Esophagus squamous epithelium (tissue), 5 donors: ENCODE results near the gene LCE1D. TPM values are rescaled to one million over a fixed set of nuclear protein-coding genes. Genes with fewer than 3 reads are reported as not detected.
A peak's percentile ranks its signal among the peaks of the same experiment; 100 is the strongest.

Source experiments
- DNase-seq: peaks from one replicate; lab custom pipeline; 2025; lab: John Stamatoyannopoulos, UW
- H3K27ac ChIP-seq, 4 donors: fragments of 200-600 bp; sonication (generic); one replicate each; pipeline ENCODE4 v1.5.1; 2016 to 2019; ENCODE audit warnings: mild to moderate bottlenecking in 1 of 4
- H3K27me3 ChIP-seq, 4 donors: fragments of 200-600 bp; sonication (generic); 1 replicate in 3 of 4; 2 replicates in 1 of 4; pipeline versions ENCODE4 v1.5.1 to v1.6.0; 2017 to 2021; ENCODE audit warnings: antibody characterized with exemption in 1 of 4
- H3K36me3 ChIP-seq, 3 donors: fragments of 200-600 bp; sonication (generic); one replicate each; pipeline ENCODE4 v1.5.1; 2016 to 2019
- H3K4me1 ChIP-seq, 3 donors: fragments of 200-600 bp; sonication (generic); one replicate each; pipeline ENCODE4 v1.5.1; 2017 to 2019
- H3K4me3 ChIP-seq, 4 donors: fragments of 200-600 bp; sonication (generic); 1 replicate in 3 of 4; 2 replicates in 1 of 4; pipeline ENCODE4 v1.5.1; 2016 to 2019; ENCODE audit warnings: mild to moderate bottlenecking in 2 of 4, moderate library complexity in 1 of 4
- H3K9me3 ChIP-seq, 3 donors: fragments of 200-600 bp; sonication (generic); one replicate each; pipeline ENCODE4 v1.5.1; 2016 to 2019
- POLR2A ChIP-seq, 4 donors: fragments of 450-650 bp; IDR thresholded peaks; one replicate each; pipeline ENCODE4 v1.6.1; 2017; ENCODE audit warnings: antibody characterized with exemption in 4 of 4, mild to moderate bottlenecking in 4 of 4, moderate library complexity in 3 of 4
- WGBS, 2 donors: methylation state at CpG; one replicate each; pipeline ENCODE4 v1.1.5; 2018; 5-methylcytosine and 5-hydroxymethylcytosine counted together
- intact Hi-C: fragments of 100-400 bp; cut with DNase I; formaldehyde crosslinking; loops from one replicate; pipeline ENCODE4 v1.15.0; 2022
- total RNA-seq, 4 donors: library from RNA; depleted of rRNA; stranded (reverse); fragments of >200 nt; gene quantifications; one replicate each; pipeline ENCODE4 v1.1.0, GENCODE V29; 2016
- TF ChIP-seq, protein P1 (sequence below), 6 experiments: fragments of 450-650 bp in 4 of 6; fragments of 200-600 bp in 2 of 6; sonication (generic) in 2 of 6; IDR thresholded peaks; one replicate each; pipeline ENCODE4 v1.5.1; 2016 to 2019; ENCODE audit warnings: antibody characterized with exemption in 6 of 6, mild to moderate bottlenecking in 4 of 6, moderate library complexity in 4 of 6
- donor health status: DM: yes; HTN: yes; CAD: no.

LCE1D gene
- total RNA-seq, 4 donors from 2014 or later: not detected

DNA sequence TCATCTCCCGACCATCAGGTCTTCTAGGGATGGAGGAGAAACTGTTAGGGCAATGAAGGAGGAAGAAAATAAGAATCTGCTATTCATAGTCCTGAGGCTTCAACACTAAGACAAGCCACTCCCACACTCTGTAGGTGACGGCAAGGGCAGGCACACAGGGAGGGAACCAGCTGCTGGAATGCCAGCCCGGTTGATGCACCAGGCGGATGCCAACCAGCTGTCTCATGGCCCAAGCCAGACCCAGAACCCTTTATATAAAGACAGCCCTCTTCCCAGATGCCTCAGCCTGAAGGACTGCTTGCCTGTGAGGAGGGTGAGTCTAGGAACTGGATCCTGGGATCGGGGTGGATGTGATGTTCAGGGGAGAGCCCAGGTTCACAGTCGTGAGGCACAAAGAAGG, 38.8 kb upstream of the LCE1D start, which contains the start of gene KPRP:
TSS of gene KPRP (plus strand) at position 279 of the 400 bp plus-strand sequence. CDS start 1,564 bp downstream, outside the sequence.
- Histone ChIP-seq H3K27me3 (peaks cover 0 to 3% (median 0%) of the 10 kb centered on the region in 4 donors), H3K36me3 (no peaks in the 10 kb centered on the region), H3K4me3 (peak within 1 kb of the TSS in 1 of 4 donors; percentile 2), H3K9me3 (no peaks in the 10 kb centered on the region), H3K4me1 (peaks cover 0 to 47% (median 0%) of the 10 kb centered on the region in 3 donors), H3K27ac (peak within 1 kb of the TSS in 2 of 4 donors; percentile 14 to 30)
- TF ChIP-seq, protein P1, sequence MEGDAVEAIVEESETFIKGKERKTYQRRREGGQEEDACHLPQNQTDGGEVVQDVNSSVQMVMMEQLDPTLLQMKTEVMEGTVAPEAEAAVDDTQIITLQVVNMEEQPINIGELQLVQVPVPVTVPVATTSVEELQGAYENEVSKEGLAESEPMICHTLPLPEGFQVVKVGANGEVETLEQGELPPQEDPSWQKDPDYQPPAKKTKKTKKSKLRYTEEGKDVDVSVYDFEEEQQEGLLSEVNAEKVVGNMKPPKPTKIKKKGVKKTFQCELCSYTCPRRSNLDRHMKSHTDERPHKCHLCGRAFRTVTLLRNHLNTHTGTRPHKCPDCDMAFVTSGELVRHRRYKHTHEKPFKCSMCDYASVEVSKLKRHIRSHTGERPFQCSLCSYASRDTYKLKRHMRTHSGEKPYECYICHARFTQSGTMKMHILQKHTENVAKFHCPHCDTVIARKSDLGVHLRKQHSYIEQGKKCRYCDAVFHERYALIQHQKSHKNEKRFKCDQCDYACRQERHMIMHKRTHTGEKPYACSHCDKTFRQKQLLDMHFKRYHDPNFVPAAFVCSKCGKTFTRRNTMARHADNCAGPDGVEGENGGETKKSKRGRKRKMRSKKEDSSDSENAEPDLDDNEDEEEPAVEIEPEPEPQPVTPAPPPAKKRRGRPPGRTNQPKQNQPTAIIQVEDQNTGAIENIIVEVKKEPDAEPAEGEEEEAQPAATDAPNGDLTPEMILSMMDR (IDR thresholded peaks at IDR 0.05): no peak
- TF ChIP-seq POLR2A (IDR thresholded peaks at IDR 0.05): no peak
- DNase-seq: no peak
- intact Hi-C loops: no loop called here
- 45 to 69% methylated on average over 6 of the region's 6 CpGs for WGBS, 2 donors

DNA sequence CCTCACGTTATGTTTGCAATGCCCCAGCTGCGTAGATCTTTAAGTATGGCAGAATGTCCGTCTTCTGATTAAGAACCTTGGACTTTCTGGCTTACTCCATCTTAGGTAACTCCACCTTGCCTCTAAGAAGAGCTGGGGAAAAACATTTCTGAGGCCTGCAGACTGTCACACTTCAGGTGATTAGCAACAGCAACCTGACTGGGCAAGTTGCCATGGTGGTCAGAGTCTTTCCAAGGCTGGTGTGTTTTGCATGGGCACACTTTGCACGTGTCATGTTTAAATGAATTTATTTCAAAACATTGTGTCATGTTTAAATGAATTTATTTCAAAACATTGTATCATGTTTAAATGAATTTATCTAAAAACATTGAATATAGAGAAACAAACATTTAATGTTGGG, 37.9 kb upstream of the LCE1D start:
- Histone ChIP-seq H3K9me3 (no peaks in the 10 kb centered on the region), H3K4me1 (peaks cover 0 to 47% (median 0%) of the 10 kb centered on the region in 3 donors), H3K27ac (peak overlapping the region in 1 of 4 donors; percentile 30), H3K36me3 (no peaks in the 10 kb centered on the region), H3K27me3 (peaks cover 0 to 3% (median 0%) of the 10 kb centered on the region in 4 donors), H3K4me3 (peak overlapping the region in 1 of 4 donors; percentile 2)
- no peak for DNase-seq
- intact Hi-C loops: no loop called here
- WGBS, 2 donors: 85 to 92% methylated on average over 4 of the region's 4 CpGs
- TF ChIP-seq, protein P1 (IDR thresholded peaks at IDR 0.05): no peak
- TF ChIP-seq POLR2A (IDR thresholded peaks at IDR 0.05): no peak

DNA sequence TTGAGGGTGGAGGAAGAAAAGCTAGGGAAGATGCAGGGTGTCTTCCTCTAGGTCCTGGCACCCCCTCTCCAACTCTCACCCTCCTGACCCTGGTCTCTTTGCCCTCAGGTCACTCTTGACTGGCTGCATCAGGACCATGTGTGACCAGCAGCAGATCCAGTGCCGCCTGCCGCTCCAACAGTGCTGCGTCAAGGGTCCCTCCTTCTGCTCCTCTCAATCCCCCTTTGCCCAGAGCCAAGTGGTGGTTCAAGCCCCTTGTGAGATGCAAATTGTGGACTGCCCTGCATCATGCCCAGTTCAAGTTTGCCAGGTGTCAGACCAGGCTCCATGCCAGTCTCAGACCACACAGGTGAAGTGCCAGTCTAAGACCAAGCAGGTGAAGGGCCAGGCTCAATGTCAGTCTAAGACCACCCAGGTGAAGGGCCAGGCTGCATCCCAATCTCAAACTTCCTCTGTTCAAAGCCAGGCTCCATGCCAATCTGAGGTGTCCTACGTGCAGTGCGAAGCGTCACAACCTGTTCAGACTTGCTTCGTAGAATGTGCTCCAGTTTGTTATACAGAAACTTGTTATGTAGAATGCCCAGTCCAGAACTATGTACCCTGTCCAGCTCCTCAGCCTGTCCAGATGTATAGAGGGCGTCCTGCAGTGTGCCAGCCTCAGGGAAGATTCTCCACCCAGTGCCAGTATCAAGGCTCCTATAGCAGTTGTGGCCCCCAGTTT, 36.9 kb upstream of the LCE1D start:
- intact Hi-C loops: no loop called here
- no peak overlapping the region for H3K4me3 ChIP-seq
- TF ChIP-seq POLR2A (IDR thresholded peaks at IDR 0.05): no peak
- TF ChIP-seq, protein P1 (IDR thresholded peaks at IDR 0.05): no peak
- H3K27me3 ChIP-seq: peaks cover 0 to 3% (median 0%) of the 10 kb centered on the region in 4 donors
- no peaks in the 10 kb centered on the region for H3K36me3 ChIP-seq
- DNase-seq: no peak
- WGBS, 2 donors: 60 to 69% methylated on average over 6 to 7 of the region's 8 CpGs
- peak overlapping the region in 3 of 4 donors; percentile 39 to 60 (median 44) for H3K27ac ChIP-seq
- no peaks in the 10 kb centered on the region for H3K9me3 ChIP-seq
- peaks cover 0 to 47% (median 0%) of the 10 kb centered on the region in 3 donors for H3K4me1 ChIP-seq

DNA sequence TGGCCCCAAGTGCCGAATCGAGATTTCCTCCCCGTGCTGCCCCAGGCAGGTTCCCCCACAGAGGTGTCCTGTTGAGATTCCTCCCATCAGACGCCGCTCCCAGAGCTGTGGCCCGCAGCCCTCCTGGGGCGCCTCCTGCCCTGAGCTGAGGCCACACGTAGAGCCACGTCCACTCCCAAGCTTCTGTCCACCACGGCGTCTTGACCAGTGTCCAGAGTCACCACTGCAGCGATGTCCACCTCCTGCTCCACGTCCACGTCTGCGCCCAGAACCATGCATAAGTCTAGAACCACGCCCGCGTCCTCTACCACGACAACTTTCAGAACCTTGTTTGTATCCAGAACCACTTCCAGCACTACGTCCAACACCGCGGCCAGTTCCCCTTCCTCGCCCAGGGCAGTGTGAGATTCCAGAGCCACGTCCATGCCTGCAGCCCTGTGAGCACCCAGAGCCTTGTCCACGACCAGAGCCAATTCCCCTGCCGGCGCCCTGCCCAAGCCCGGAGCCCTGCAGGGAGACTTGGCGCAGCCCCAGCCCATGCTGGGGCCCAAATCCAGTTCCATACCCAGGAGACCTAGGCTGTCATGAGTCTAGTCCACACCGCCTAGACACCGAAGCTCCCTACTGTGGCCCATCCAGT, 35.9 kb upstream of the LCE1D start:
- intact Hi-C loops: no loop called here
- H3K27ac ChIP-seq: peak overlapping the region in 2 of 4 donors; percentile 44 to 60
- H3K4me3 ChIP-seq: no peak overlapping the region
- no peaks in the 10 kb centered on the region for H3K27me3 ChIP-seq
- TF ChIP-seq POLR2A (IDR thresholded peaks at IDR 0.05): no peak
- TF ChIP-seq, protein P1 (IDR thresholded peaks at IDR 0.05): no peak
- H3K36me3 ChIP-seq: no peaks in the 10 kb centered on the region
- no peaks in the 10 kb centered on the region for H3K9me3 ChIP-seq
- no peak for DNase-seq
- WGBS, 2 donors: 82 to 96% methylated on average over 8 to 19 of the region's 31 CpGs
- peaks cover 0 to 47% (median 0%) of the 10 kb centered on the region in 3 donors for H3K4me1 ChIP-seq
